Liver (tissue), 9 donors: ENCODE results near the gene DZIP1L. TPM values are rescaled to one million over a fixed set of nuclear protein-coding genes. Genes with fewer than 3 reads are reported as not detected.

ENCODE experiments used
- DNase-seq: peaks from one replicate; pipeline ENCODE4 v3.0.0-alpha.2; 2017; ENCODE audit warnings: low spot score
- H3K27ac ChIP-seq, 2 donors: one replicate each; pipeline ENCODE4 v1.7.0; 2013; ENCODE audit warnings: inconsistent platforms in 2 of 2, low read length in 2 of 2, control low read depth in 1 of 2, low read depth in 1 of 2, mild to moderate bottlenecking in 1 of 2
- H3K27me3 ChIP-seq, 4 donors: one replicate each; pipeline versions ENCODE4 v1.6.1 to v1.7.0; 2013; ENCODE audit warnings: low read length in 3 of 4, inconsistent platforms in 1 of 4, mild to moderate bottlenecking in 1 of 4, moderate library complexity in 1 of 4; ENCODE audit not compliant: control insufficient read depth in 4 of 4, insufficient read depth in 4 of 4
- H3K36me3 ChIP-seq, 4 donors: one replicate each; pipeline versions ENCODE4 v1.6.1 to v1.7.0; 2013; ENCODE audit warnings: low read length in 3 of 4, mild to moderate bottlenecking in 3 of 4, low read depth in 1 of 4, moderate library complexity in 1 of 4; ENCODE audit not compliant: control insufficient read depth in 4 of 4, insufficient read depth in 3 of 4
- H3K4me1 ChIP-seq, 4 donors: one replicate each; pipeline versions ENCODE4 v1.6.1 to v1.7.0; 2013; ENCODE audit warnings: low read length in 3 of 4, mild to moderate bottlenecking in 3 of 4, moderate library complexity in 1 of 4; ENCODE audit not compliant: control insufficient read depth in 4 of 4, insufficient read depth in 4 of 4
- H3K4me3 ChIP-seq, 3 donors: one replicate each; pipeline versions ENCODE4 v1.6.1 to v1.7.0; 2013; ENCODE audit warnings: low read length in 3 of 3, control low read depth in 1 of 3, low read depth in 1 of 3, mild to moderate bottlenecking in 1 of 3
- H3K9ac ChIP-seq, 2 donors: one replicate each; pipeline ENCODE4 v1.7.0; 2013; ENCODE audit warnings: low read length in 2 of 2, mild to moderate bottlenecking in 2 of 2, moderate library complexity in 2 of 2, control low read depth in 1 of 2, low read depth in 1 of 2
- H3K9me3 ChIP-seq, 4 donors: one replicate each; pipeline versions ENCODE4 v1.6.1 to v1.7.0; 2013; ENCODE audit warnings: low read length in 3 of 4; ENCODE audit not compliant: control insufficient read depth in 4 of 4
- ATF3 ChIP-seq: IDR thresholded peaks from 2 replicates; pipeline ENCODE4 v1.6.1; 2016; ENCODE audit warnings: antibody characterized with exemption
- EGR1 ChIP-seq, 2 donors: IDR thresholded peaks; 2 replicates each; pipeline ENCODE4 v1.6.1; 2016 to 2018; ENCODE audit warnings: antibody characterized with exemption in 2 of 2, low read depth in 2 of 2
- FOXA1 ChIP-seq: IDR thresholded peaks from 2 replicates; pipeline ENCODE4 v1.6.1; 2016; ENCODE audit warnings: antibody characterized with exemption
- FOXA2 ChIP-seq: IDR thresholded peaks from 2 replicates; pipeline ENCODE4 v1.6.1; 2016; ENCODE audit warnings: antibody characterized with exemption
- GABPA ChIP-seq, 2 donors: IDR thresholded peaks in 1 of 2; conservative IDR thresholded peaks in 1 of 2; 2 replicates each; pipeline ENCODE4 v1.6.1; 2016; ENCODE audit warnings: antibody characterized with exemption in 2 of 2, mild to moderate bottlenecking in 1 of 2, moderate library complexity in 1 of 2
- HNF4A ChIP-seq, 2 donors: conservative IDR thresholded peaks; 2 replicates each; pipeline ENCODE4 v1.6.1; 2016; ENCODE audit warnings: antibody characterized with exemption in 2 of 2, mild to moderate bottlenecking in 2 of 2
- HNF4G ChIP-seq: IDR thresholded peaks from 2 replicates; pipeline ENCODE4 v1.6.1; 2016; ENCODE audit warnings: antibody characterized with exemption
- JUND ChIP-seq, 2 donors: IDR thresholded peaks; 2 replicates each; pipeline ENCODE4 v1.6.1; 2016; ENCODE audit warnings: antibody characterized with exemption in 2 of 2
- MAX ChIP-seq: IDR thresholded peaks from 2 replicates; pipeline ENCODE4 v1.6.1; 2016; ENCODE audit warnings: antibody characterized with exemption
- NR2F2 ChIP-seq: IDR thresholded peaks from 2 replicates; pipeline ENCODE4 v1.6.1; 2016; ENCODE audit warnings: antibody characterized with exemption
- RAD21 ChIP-seq, 2 donors: IDR thresholded peaks; 2 replicates each; pipeline ENCODE4 v1.6.1; 2016; ENCODE audit warnings: antibody characterized with exemption in 2 of 2, mild to moderate bottlenecking in 2 of 2
- REST ChIP-seq: IDR thresholded peaks from 2 replicates; pipeline ENCODE4 v1.6.1; 2016; ENCODE audit warnings: antibody characterized with exemption, mild to moderate bottlenecking
- RXRA ChIP-seq, 2 donors: IDR thresholded peaks; 2 replicates each; pipeline ENCODE4 v1.6.1; 2017 to 2018; ENCODE audit warnings: antibody characterized with exemption in 2 of 2, mild to moderate bottlenecking in 1 of 2
- SP1 ChIP-seq: IDR thresholded peaks from 2 replicates; pipeline ENCODE4 v1.6.1; 2018; ENCODE audit warnings: antibody characterized with exemption, mild to moderate bottlenecking
- TAF1 ChIP-seq: conservative IDR thresholded peaks from 2 replicates; pipeline ENCODE4 v1.6.1; 2016; ENCODE audit warnings: antibody characterized with exemption, mild to moderate bottlenecking
- YY1 ChIP-seq: IDR thresholded peaks from 2 replicates; pipeline ENCODE4 v1.6.1; 2016; ENCODE audit warnings: antibody characterized with exemption, mild to moderate bottlenecking
- ZBTB33 ChIP-seq: IDR thresholded peaks from 2 replicates; pipeline ENCODE4 v1.6.1; 2016; ENCODE audit warnings: antibody characterized with exemption
- WGBS: extraction: QIAGEN DNeasy Blood & Tissue Kit; methylation state at CpG from one replicate; pipeline ENCODE4 v1.1.7; 2013; 5-methylcytosine and 5-hydroxymethylcytosine counted together
- polyA plus RNA-seq, 2 donors: library from polyadenylated mRNA; stranded (reverse) in 1 of 2; unstranded in 1 of 2; fragments of 200-250 nt in 1 of 2; fragments of >200 nt in 1 of 2; fragmentation: Nextera tagmentation in 1 of 2; extraction: Ambion mirVana in 1 of 2; gene quantifications; one replicate each; pipeline versions ENCODE4 v1.2.1 to v1.2.3, GENCODE V29; 2013 to 2015
- total RNA-seq, 2 donors: library from RNA; depleted of rRNA; stranded (reverse); fragments of >200 nt; gene quantifications; one replicate each; pipeline ENCODE4 v1.2.3, GENCODE V29; 2014
- donor health status: healthy.
- donor health status: healthy.
- donor health status: healthy.
- donor health status: healthy.
- donor health status: healthy.

The DZIP1L gene
- total and polyA plus RNA-seq, 4 donors, result 0.62 to 5.9 (median 1.3) TPM

GRCh38 chr3:138081371-138082084, 33.9 kb downstream of the DZIP1L start:
- peaks cover 0 to 10% (median 0%) of the 10 kb centered on the region in 4 donors for H3K27me3 ChIP-seq
- no peaks in the 10 kb centered on the region for H3K36me3 ChIP-seq
- no peak overlapping the region for H3K9ac ChIP-seq
- H3K9me3 ChIP-seq, result no peaks in the 10 kb centered on the region
- 86% methylated on average over 5 of the region's 5 CpGs for WGBS
- TF ChIP-seq EGR1 (IDR thresholded peaks at IDR 0.05; ENCODE audit: low read depth in 2 of 2) (no peak), TAF1 (no peak), JUND (IDR thresholded peaks at IDR 0.05) (no peak), HNF4A (conservative IDR thresholded peaks at IDR 0.05) (no peak), YY1 (no peak), FOXA1 (no peak), RAD21 (IDR thresholded peaks at IDR 0.05) (no peak), SP1 (no peak), ATF3 (no peak)
- H3K27ac ChIP-seq, result no peak overlapping the region
- DNase-seq, result no peak
- no peaks in the 10 kb centered on the region for H3K4me1 ChIP-seq
- no peak overlapping the region for H3K4me3 ChIP-seq

GRCh38 chr3:138079901-138080300, 35.5 kb downstream of the DZIP1L start:
- H3K4me3 ChIP-seq, result no peak overlapping the region
- H3K4me1 ChIP-seq, result no peaks in the 10 kb centered on the region
- H3K9ac ChIP-seq, result no peak overlapping the region
- H3K36me3 ChIP-seq, result no peaks in the 10 kb centered on the region
- no peak for DNase-seq
- TF ChIP-seq ZBTB33 (no peak), YY1 (no peak), SP1 (no peak), RAD21 (IDR thresholded peaks at IDR 0.05) (no peak), MAX (no peak), GABPA (IDR thresholded peaks at IDR 0.05 in 1 of 2, conservative IDR thresholded peaks at IDR 0.05 in 1 of 2) (no peak), JUND (IDR thresholded peaks at IDR 0.05) (no peak), ATF3 (no peak), RXRA (IDR thresholded peaks at IDR 0.05) (no peak), EGR1 (IDR thresholded peaks at IDR 0.05; ENCODE audit: low read depth in 2 of 2) (no peak), NR2F2 (no peak), FOXA2 (no peak), HNF4A (conservative IDR thresholded peaks at IDR 0.05) (no peak), TAF1 (no peak), HNF4G (no peak), FOXA1 (no peak), REST (no peak)
- H3K27ac ChIP-seq, result no peak overlapping the region
- WGBS, result 92% methylated on average over 5 of the region's 5 CpGs
- H3K9me3 ChIP-seq, result no peaks in the 10 kb centered on the region
- H3K27me3 ChIP-seq, result peaks cover 0 to 10% (median 0%) of the 10 kb centered on the region in 4 donors
